ENCODE data around the gene COPS4.
"Not testable (repeated sequence)": the region's sequence is repeated elsewhere in the genome, so short reads cannot be mapped to it uniquely, and the experiment has no call there.

DNA sequence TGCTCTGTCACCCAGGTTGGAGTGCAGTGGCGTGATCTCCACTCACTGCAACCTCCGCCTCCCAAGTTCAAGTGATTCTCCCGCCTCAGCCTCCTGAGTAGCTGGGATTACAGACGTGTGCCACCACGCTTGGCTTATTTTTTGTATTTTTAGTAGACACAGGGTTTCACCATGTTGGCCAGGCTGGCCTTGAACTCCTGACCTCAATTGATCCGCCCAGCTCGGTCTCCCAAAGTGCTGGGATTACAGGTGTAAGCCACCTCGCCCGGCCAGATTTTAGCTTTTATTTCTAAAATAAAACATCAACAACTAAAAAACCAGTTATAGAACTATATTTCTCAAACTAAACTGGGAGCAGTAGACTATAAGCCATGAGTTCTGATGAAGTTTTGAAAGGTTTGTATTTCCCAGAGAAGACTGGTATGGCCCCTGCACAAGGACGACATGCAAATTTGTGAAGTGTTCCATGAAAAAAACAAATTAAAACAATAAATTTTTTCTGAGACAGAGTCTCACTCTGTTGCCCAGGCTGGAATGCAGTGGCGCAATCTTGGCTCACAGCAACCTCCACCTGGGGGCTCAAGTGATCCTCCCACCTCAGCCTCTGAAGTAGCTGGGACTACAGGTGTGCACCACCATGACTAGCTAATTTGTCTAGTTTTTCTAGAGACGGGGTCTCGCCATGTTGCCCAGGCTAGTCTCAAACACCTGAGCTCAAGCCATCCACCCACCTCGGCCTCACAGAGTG, 31.8 kb upstream of the COPS4 start:
- TF ChIP-seq, protein P1, sequence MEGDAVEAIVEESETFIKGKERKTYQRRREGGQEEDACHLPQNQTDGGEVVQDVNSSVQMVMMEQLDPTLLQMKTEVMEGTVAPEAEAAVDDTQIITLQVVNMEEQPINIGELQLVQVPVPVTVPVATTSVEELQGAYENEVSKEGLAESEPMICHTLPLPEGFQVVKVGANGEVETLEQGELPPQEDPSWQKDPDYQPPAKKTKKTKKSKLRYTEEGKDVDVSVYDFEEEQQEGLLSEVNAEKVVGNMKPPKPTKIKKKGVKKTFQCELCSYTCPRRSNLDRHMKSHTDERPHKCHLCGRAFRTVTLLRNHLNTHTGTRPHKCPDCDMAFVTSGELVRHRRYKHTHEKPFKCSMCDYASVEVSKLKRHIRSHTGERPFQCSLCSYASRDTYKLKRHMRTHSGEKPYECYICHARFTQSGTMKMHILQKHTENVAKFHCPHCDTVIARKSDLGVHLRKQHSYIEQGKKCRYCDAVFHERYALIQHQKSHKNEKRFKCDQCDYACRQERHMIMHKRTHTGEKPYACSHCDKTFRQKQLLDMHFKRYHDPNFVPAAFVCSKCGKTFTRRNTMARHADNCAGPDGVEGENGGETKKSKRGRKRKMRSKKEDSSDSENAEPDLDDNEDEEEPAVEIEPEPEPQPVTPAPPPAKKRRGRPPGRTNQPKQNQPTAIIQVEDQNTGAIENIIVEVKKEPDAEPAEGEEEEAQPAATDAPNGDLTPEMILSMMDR (conservative IDR thresholded peaks at IDR 0.05) = not testable (repeated sequence)
- TF ChIP-seq EZH2 (IDR thresholded peaks at IDR 0.05; ENCODE audit: low read depth) = not testable (repeated sequence)
